HepG2 (cell line): Measurements from ENCODE around the gene GATC. TPM values are rescaled to one million over a fixed set of nuclear protein-coding genes. Genes with fewer than 3 reads are reported as not detected.

Experiments
- CCDC6 ChIP-seq: sonication (generic); formaldehyde crosslinking; IDR thresholded peaks from 2 replicates; pipeline ENCODE4 v1.8.1; 2022; ENCODE audit warnings: mild to moderate bottlenecking, missing genetic modification reagents, moderate library complexity
- DPF2 ChIP-seq: sonication (generic); formaldehyde crosslinking; IDR thresholded peaks from 2 replicates; pipeline ENCODE4 v1.4.0; 2020; ENCODE audit warnings: mild to moderate bottlenecking, low read depth, missing genetic modification reagents, borderline replicate concordance
- DR1 ChIP-seq: sonication (generic); formaldehyde crosslinking; IDR thresholded peaks from 2 replicates; pipeline ENCODE4 v1.8.0; 2021; ENCODE audit warnings: mild to moderate bottlenecking, missing genetic modification reagents, inconsistent platforms
- ELF1 ChIP-seq: sonication (generic); formaldehyde crosslinking; IDR thresholded peaks from 2 replicates; pipeline ENCODE4 v1.4.0; 2020; ENCODE audit warnings: missing genetic modification reagents
- GATAD2A ChIP-seq: IDR thresholded peaks from 2 replicates; pipeline ENCODE4 v1.6.1; 2016
- HES4 ChIP-seq: sonication (generic); formaldehyde crosslinking; IDR thresholded peaks from 2 replicates; pipeline ENCODE4 v1.9.0; 2021; ENCODE audit warnings: mild to moderate bottlenecking, missing genetic modification reagents, borderline replicate concordance
- IRF2 ChIP-seq: IDR thresholded peaks from 2 replicates; pipeline ENCODE4 v1.6.1; 2018; ENCODE audit warnings: missing genetic modification reagents, missing compliant biosample characterization
- KAT7 ChIP-seq: IDR thresholded peaks from 2 replicates; pipeline ENCODE4 v1.6.1; 2018; ENCODE audit warnings: borderline replicate concordance, missing compliant biosample characterization
- MIER3 ChIP-seq: IDR thresholded peaks from 2 replicates; pipeline ENCODE4 v1.6.1; 2016; ENCODE audit warnings: missing compliant biosample characterization, borderline replicate concordance
- MYNN ChIP-seq: sonication (generic); formaldehyde crosslinking; IDR thresholded peaks from 2 replicates; pipeline ENCODE4 v1.4.0; 2020; ENCODE audit warnings: mild to moderate bottlenecking, low read depth, missing genetic modification reagents
- NFATC3 ChIP-seq: sonication (generic); formaldehyde crosslinking; IDR thresholded peaks from 2 replicates; pipeline ENCODE4 v1.5.1; 2020; ENCODE audit warnings: mild to moderate bottlenecking, missing genetic modification reagents
- NFE2L2 ChIP-seq: fragments of 150-350 bp; IDR thresholded peaks from 2 replicates; pipeline ENCODE4 v1.6.1; 2014; ENCODE audit warnings: low read length
- RARG ChIP-seq: sonication (generic); formaldehyde crosslinking; IDR thresholded peaks from 2 replicates; pipeline ENCODE4 v1.4.0; 2020; ENCODE audit warnings: low read depth, mild to moderate bottlenecking, missing genetic modification reagents
- RBAK ChIP-seq: sonication (generic); formaldehyde crosslinking; IDR thresholded peaks from 2 replicates; pipeline ENCODE4 v1.5.1; 2020; ENCODE audit warnings: mild to moderate bottlenecking, missing genetic modification reagents
- SOX5 ChIP-seq: IDR thresholded peaks from 2 replicates; pipeline ENCODE4 v1.6.1; 2016; ENCODE audit warnings: borderline replicate concordance
- ZKSCAN5 ChIP-seq: sonication (generic); formaldehyde crosslinking; IDR thresholded peaks from 2 replicates; pipeline ENCODE4 v1.5.1; 2020; ENCODE audit warnings: mild to moderate bottlenecking, missing genetic modification reagents
- ZNF274 ChIP-seq: sonication (generic); formaldehyde crosslinking; IDR thresholded peaks from 2 replicates; pipeline ENCODE4 v1.5.1; 2020; ENCODE audit warnings: mild to moderate bottlenecking, missing genetic modification reagents
- ZNF317 ChIP-seq: sonication (generic); formaldehyde crosslinking; IDR thresholded peaks from 2 replicates; pipeline ENCODE4 v1.5.0; 2020; ENCODE audit warnings: mild to moderate bottlenecking, missing genetic modification reagents
- ZNF720 ChIP-seq: sonication (generic); formaldehyde crosslinking; IDR thresholded peaks from 2 replicates; pipeline ENCODE4 v1.4.0; 2020; ENCODE audit warnings: missing genetic modification reagents
- ZNF772 ChIP-seq: sonication (generic); formaldehyde crosslinking; IDR thresholded peaks from 2 replicates; pipeline ENCODE4 v1.5.0; 2020; ENCODE audit warnings: mild to moderate bottlenecking, missing genetic modification reagents
- ZNF850 ChIP-seq: sonication (generic); formaldehyde crosslinking; conservative IDR thresholded peaks from 2 replicates; pipeline ENCODE4 v1.9.0; 2021; ENCODE audit warnings: mild to moderate bottlenecking, missing genetic modification reagents
- ZSCAN30 ChIP-seq: sonication (generic); formaldehyde crosslinking; IDR thresholded peaks from 2 replicates; pipeline ENCODE4 v1.5.0; 2020; ENCODE audit warnings: mild to moderate bottlenecking, missing genetic modification reagents
- polyA plus RNA-seq, 8 experiments: library from polyadenylated mRNA; depleted of rRNA in 3 of 8; stranded (reverse) in 7 of 8; unstranded in 1 of 8; fragments of >200 nt; fragmentation: Illumina TruSeq in 4 of 8; extraction: Trizol in 4 of 8; gene quantifications; 2 replicates each; pipeline versions ENCODE4 v1.2.1 to v1.2.3, GENCODE V29; 2011 to 2016; ENCODE audit warnings: low read depth in 4 of 8, missing spikeins in 1 of 8, mixed read lengths in 1 of 8; ENCODE audit not compliant: insufficient read depth in 1 of 8
- total RNA-seq, 5 experiments: library from RNA; depleted of rRNA; stranded (reverse); fragments of >200 nt; fragmentation: Illumina TruSeq; extraction: Trizol; gene quantifications; 2 replicates each; pipeline ENCODE4 v1.2.3, GENCODE V29; 2016; ENCODE audit warnings: low read depth in 1 of 5
- TF ChIP-seq, protein P1 (sequence below): sonication (generic); formaldehyde crosslinking; IDR thresholded peaks from 2 replicates; pipeline ENCODE4 v1.9.0; 2022; ENCODE audit warnings: low read depth, missing genetic modification reagents
- TF ChIP-seq, protein P2 (sequence below): sonication (generic); formaldehyde crosslinking; IDR thresholded peaks from 2 replicates; pipeline ENCODE4 v1.4.0; 2020; ENCODE audit warnings: missing genetic modification reagents, borderline replicate concordance
- TF ChIP-seq, protein P3 (sequence below): sonication (generic); formaldehyde crosslinking; IDR thresholded peaks from 2 replicates; pipeline ENCODE4 v1.4.0; 2020; ENCODE audit warnings: mild to moderate bottlenecking, missing genetic modification reagents

Gene GATC
- total and polyA plus RNA-seq, 2 of the 13 experiments (the other 11 are each of a cell fraction or from before 2014, with no cell fraction given) = 17.7 to 29.7 TPM

DNA sequence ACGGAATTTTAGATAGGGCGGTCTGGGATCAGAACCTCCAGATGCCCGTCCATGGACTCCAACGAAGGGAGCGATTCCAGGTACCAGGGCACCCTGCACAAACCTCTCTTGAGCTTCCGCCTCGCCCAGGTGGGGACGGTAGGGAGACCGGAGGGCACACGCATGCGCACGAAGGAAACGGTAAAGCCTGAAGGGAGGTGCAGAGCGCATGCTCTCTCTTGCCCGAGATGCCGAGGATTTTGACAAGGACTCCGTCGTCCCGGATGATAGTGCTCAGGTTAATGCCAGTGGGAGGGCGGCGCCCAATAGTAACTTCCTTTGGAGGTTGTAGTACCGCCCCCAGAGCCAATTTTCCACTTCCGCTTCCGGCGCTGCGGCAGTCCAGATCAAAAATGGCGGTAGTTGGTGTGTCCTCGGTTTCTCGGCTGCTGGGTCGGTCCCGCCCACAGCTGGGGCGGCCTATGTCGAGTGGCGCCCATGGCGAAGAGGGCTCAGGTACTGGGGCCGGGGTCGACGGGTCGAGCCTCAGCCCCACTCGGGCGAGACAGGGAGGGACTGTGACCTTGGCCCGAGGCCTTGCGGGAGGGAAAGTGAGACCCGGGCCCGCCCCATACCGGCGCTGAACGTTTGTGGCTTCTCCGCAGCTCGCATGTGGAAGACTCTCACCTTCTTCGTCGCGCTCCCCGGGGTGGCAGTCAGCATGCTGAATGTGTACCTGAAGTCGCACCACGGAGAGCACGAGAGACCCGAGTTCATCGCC lies 8.3 kb upstream of the GATC start, which contains the start of gene COX6A1 (continued):
- TF ChIP-seq SOX5 (no peak), NFE2L2 (no peak), RBAK (CRISPR knock-in tag) (no peak), ZKSCAN5 (CRISPR knock-in tag) (0 out of 2 replicates have a peak, but pooled peaks have one; percentile 23), GATAD2A (no peak), ELF1 (CRISPR knock-in tag) (peak; percentile 91), NFATC3 (CRISPR knock-in tag) (no peak), DR1 (CRISPR knock-in tag) (no peak), ZNF317 (CRISPR knock-in tag) (no peak; the same call in 1 of the 2 replicates), ZNF274 (0 out of 2 replicates have a peak, but pooled peaks have one; percentile 20), RARG (CRISPR knock-in tag) (no peak), ZNF850 (CRISPR knock-in tag) (no peak), KAT7 (CRISPR knock-in tag) (no peak; the same call in 1 of the 2 replicates), ZNF720 (CRISPR knock-in tag) (no peak), IRF2 (CRISPR knock-in tag) (0 out of 2 replicates have a peak, but pooled peaks have one; percentile 11), DPF2 (no peak), MYNN (CRISPR knock-in tag) (0 out of 2 replicates have a peak, but pooled peaks have one; percentile 33), HES4 (CRISPR knock-in tag) (peak; percentile 76; the same call in 1 of the 2 replicates), ZNF772 (CRISPR knock-in tag) (no peak; the same call in 1 of the 2 replicates), CCDC6 (CRISPR knock-in tag) (no peak), MIER3 (CRISPR knock-in tag) (peak; percentile 41; the same call in 1 of the 2 replicates), ZSCAN30 (CRISPR knock-in tag) (no peak)
- TF ChIP-seq, protein P1, sequence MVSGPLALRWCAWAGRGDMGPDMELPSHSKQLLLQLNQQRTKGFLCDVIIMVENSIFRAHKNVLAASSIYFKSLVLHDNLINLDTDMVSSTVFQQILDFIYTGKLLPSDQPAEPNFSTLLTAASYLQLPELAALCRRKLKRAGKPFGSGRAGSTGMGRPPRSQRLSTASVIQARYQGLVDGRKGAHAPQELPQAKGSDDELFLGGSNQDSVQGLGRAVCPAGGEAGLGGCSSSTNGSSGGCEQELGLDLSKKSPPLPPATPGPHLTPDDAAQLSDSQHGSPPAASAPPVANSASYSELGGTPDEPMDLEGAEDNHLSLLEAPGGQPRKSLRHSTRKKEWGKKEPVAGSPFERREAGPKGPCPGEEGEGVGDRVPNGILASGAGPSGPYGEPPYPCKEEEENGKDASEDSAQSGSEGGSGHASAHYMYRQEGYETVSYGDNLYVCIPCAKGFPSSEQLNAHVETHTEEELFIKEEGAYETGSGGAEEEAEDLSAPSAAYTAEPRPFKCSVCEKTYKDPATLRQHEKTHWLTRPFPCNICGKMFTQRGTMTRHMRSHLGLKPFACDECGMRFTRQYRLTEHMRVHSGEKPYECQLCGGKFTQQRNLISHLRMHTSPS (CRISPR knock-in tag) = peak; percentile 62; the same call in 1 of the 2 replicates
- TF ChIP-seq, protein P2, sequence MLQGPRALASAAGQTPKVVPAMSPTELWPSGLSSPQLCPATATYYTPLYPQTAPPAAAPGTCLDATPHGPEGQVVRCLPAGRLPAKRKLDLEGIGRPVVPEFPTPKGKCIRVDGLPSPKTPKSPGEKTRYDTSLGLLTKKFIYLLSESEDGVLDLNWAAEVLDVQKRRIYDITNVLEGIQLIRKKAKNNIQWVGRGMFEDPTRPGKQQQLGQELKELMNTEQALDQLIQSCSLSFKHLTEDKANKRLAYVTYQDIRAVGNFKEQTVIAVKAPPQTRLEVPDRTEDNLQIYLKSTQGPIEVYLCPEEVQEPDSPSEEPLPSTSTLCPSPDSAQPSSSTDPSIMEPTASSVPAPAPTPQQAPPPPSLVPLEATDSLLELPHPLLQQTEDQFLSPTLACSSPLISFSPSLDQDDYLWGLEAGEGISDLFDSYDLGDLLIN = 0 out of 2 replicates have a peak, but pooled peaks have one; percentile 31
- TF ChIP-seq, protein P3, sequence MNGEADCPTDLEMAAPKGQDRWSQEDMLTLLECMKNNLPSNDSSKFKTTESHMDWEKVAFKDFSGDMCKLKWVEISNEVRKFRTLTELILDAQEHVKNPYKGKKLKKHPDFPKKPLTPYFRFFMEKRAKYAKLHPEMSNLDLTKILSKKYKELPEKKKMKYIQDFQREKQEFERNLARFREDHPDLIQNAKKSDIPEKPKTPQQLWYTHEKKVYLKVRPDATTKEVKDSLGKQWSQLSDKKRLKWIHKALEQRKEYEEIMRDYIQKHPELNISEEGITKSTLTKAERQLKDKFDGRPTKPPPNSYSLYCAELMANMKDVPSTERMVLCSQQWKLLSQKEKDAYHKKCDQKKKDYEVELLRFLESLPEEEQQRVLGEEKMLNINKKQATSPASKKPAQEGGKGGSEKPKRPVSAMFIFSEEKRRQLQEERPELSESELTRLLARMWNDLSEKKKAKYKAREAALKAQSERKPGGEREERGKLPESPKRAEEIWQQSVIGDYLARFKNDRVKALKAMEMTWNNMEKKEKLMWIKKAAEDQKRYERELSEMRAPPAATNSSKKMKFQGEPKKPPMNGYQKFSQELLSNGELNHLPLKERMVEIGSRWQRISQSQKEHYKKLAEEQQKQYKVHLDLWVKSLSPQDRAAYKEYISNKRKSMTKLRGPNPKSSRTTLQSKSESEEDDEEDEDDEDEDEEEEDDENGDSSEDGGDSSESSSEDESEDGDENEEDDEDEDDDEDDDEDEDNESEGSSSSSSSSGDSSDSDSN (CRISPR knock-in tag) = no peak
